ENCODE results near the gene C10orf105. TPM values are rescaled to one million over a fixed set of nuclear protein-coding genes. Genes with fewer than 3 reads are reported as not detected.

C10orf105 gene
- total RNA-seq, 2 experiments from 2014 or later: 0.09 to 0.15 TPM

DNA sequence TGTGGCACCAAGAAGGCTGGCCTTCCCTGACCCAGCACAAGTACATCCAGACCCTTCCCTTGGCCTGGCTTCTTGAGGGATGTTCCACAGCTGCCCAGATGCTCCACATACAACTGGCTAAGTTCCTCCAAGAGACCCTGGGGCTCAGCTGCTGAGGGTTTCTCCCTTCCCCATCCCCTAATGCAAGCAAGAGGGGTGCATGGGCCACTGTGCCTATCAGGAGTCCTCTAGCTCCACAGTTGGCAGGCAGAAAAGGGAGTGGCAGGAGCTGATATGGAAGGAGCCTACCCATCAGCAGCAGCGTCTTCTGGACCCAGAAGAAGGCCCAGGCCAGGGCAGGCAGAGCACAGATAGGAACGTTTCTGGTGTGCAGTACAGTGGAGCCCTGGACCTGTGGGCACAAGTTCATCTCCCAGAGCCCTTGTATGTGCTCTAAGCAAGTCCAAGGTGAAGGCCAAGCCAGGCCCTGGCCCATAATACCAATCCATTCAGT, 27.5 kb upstream of the C10orf105 start:
- H3K36me3 ChIP-seq (ENCODE audit: insufficient read depth, low read length): no peaks in the 10 kb centered on the region
- no peak overlapping the region for H3K4me3 ChIP-seq (ENCODE audit: low read depth, low read length, poor library complexity, severe bottlenecking)
- H3K79me2 ChIP-seq (ENCODE audit: insufficient read depth, low read depth, low read length): no peaks in the 10 kb centered on the region
- no peak for TF ChIP-seq EZH2phosphoT487 (IDR thresholded peaks at IDR 0.05; ENCODE audit: borderline replicate concordance, low read depth, low read length)
- TF ChIP-seq, protein P1, sequence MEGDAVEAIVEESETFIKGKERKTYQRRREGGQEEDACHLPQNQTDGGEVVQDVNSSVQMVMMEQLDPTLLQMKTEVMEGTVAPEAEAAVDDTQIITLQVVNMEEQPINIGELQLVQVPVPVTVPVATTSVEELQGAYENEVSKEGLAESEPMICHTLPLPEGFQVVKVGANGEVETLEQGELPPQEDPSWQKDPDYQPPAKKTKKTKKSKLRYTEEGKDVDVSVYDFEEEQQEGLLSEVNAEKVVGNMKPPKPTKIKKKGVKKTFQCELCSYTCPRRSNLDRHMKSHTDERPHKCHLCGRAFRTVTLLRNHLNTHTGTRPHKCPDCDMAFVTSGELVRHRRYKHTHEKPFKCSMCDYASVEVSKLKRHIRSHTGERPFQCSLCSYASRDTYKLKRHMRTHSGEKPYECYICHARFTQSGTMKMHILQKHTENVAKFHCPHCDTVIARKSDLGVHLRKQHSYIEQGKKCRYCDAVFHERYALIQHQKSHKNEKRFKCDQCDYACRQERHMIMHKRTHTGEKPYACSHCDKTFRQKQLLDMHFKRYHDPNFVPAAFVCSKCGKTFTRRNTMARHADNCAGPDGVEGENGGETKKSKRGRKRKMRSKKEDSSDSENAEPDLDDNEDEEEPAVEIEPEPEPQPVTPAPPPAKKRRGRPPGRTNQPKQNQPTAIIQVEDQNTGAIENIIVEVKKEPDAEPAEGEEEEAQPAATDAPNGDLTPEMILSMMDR (conservative IDR thresholded peaks at IDR 0.05; ENCODE audit: low read length): no peak
- no TSS peak for BruUV-seq (replicated peaks)
- peak overlapping the region; percentile 73 for H3K4me2 ChIP-seq (ENCODE audit: low read length)
- peak overlapping the region; percentile 88 for H3K27ac ChIP-seq (ENCODE audit: low read depth, low read length, poor library complexity, severe bottlenecking)
- intact Hi-C loops (cut with micrococcal nuclease; ENCODE audit: unreplicated experiment): loop anchor here (1.0 kb wide), 1 partner anchor 26 kb away; the partner anchor contains the start of gene VSIR
- no peaks in the 10 kb centered on the region for H3K9me2 ChIP-seq (ENCODE audit: insufficient read depth, low read length)
- peaks cover 58% of the 10 kb centered on the region for H3K4me1 ChIP-seq (ENCODE audit: insufficient read depth, low read length, poor library complexity, severe bottlenecking)
- CTCF ChIA-PET (ENCODE audit: unreplicated experiment): interaction anchor here (0.6 to 1.3 kb wide), 2 partner anchors 19 to 39 kb away, joined by 3 to 4 read pairs; no protein-coding TSS in a partner anchor
- no peaks in the 10 kb centered on the region for H3K9me3 ChIP-seq (ENCODE audit: low read length)
- H4K20me1 ChIP-seq (ENCODE audit: insufficient read depth, low read length): no peaks in the 10 kb centered on the region
- DNase-seq (ENCODE audit: low spot score): no peak
- POLR2A ChIA-PET: interaction anchor here (0.7 kb wide), 1 partner anchor 15 kb away, joined by 3 read pairs; no protein-coding TSS in a partner anchor
- no peak overlapping the region; the same call in 1 of the 2 replicates for H2AFZ ChIP-seq (ENCODE audit: low read length)

- Histone ChIP-seq H2AFZ (ENCODE audit: low read length) (no peak overlapping the region; the same call in 1 of the 2 replicates), H3K9me3 (ENCODE audit: low read length) (no peaks in the 10 kb centered on the region), H3K4me3 (ENCODE audit: low read depth, low read length, poor library complexity, severe bottlenecking) (no peak overlapping the region), H3K79me2 (ENCODE audit: insufficient read depth, low read depth, low read length) (no peaks in the 10 kb centered on the region), H4K20me1 (ENCODE audit: insufficient read depth, low read length) (no peaks in the 10 kb centered on the region), H3K4me2 (ENCODE audit: low read length) (peak overlapping the region; percentile 73), H3K4me1 (ENCODE audit: insufficient read depth, low read length, poor library complexity, severe bottlenecking) (peaks cover 53% of the 10 kb centered on the region), H3K27ac (ENCODE audit: low read depth, low read length, poor library complexity, severe bottlenecking) (peak overlapping the region; percentile 88), H3K9me2 (ENCODE audit: insufficient read depth, low read length) (no peaks in the 10 kb centered on the region), H3K36me3 (ENCODE audit: insufficient read depth, low read length) (no peaks in the 10 kb centered on the region)
- intact Hi-C loops (cut with micrococcal nuclease; ENCODE audit: unreplicated experiment): loop anchor here (1.0 kb wide), 1 partner anchor 27 kb away; the partner anchor contains the start of gene VSIR
- no TSS peak for BruUV-seq (replicated peaks)
- ChIA-PET CTCF (ENCODE audit: unreplicated experiment) (interaction anchor here (0.6 to 1.3 kb wide), 2 partner anchors 18 to 38 kb away, joined by 3 to 4 read pairs; no protein-coding TSS in a partner anchor), POLR2A (interaction anchor here (0.5 to 1.0 kb wide), 3 partner anchors 10 to 573 kb away, joined by 3 read pairs; no protein-coding TSS in a partner anchor)
- no peak for TF ChIP-seq EZH2phosphoT487 (IDR thresholded peaks at IDR 0.05; ENCODE audit: borderline replicate concordance, low read depth, low read length)
- TF ChIP-seq, protein P1 (conservative IDR thresholded peaks at IDR 0.05; ENCODE audit: low read length): peak; percentile 55
- DNase-seq (ENCODE audit: low spot score): peak; percentile 62
These were observed 26.9 kb upstream of the C10orf105 start for GRCh38 chr10:71746344-71747037.

Measured in OCI-LY7 (cell line).